Chondrocyte (in vitro differentiated cells): ENCODE data around the gene KIF19. TPM values are rescaled to one million over a fixed set of nuclear protein-coding genes. Genes with fewer than 3 reads are reported as not detected.
"Not testable (repeated sequence)": the region's sequence is repeated elsewhere in the genome, so short reads cannot be mapped to it uniquely, and the experiment has no call there.

ENCODE experiments used
- DNase-seq: peaks from one replicate; pipeline ENCODE4 v3.0.0; 2021; ENCODE audit warnings: mixed read lengths, low spot score
- H3K27ac Mint-ChIP-seq: one replicate; pipeline ENCODE4 v1.8.0; 2021; ENCODE audit warnings: mild to moderate bottlenecking, moderate library complexity, mixed read lengths; ENCODE audit not compliant: unreplicated experiment
- H3K27me3 Mint-ChIP-seq: 2 replicates; pipeline ENCODE4 v1.8.0; 2021; ENCODE audit warnings: low read depth, mixed read lengths
- H3K36me3 Mint-ChIP-seq: 2 replicates; pipeline ENCODE4 v1.8.0; 2021; ENCODE audit warnings: low read depth, mixed read lengths
- H3K4me1 Mint-ChIP-seq: 2 replicates; pipeline ENCODE4 v1.8.0; 2021; ENCODE audit warnings: low read depth, mild to moderate bottlenecking, mixed read lengths
- H3K4me3 Mint-ChIP-seq: one replicate; pipeline ENCODE4 v1.8.0; 2021; ENCODE audit warnings: mild to moderate bottlenecking, moderate library complexity, mixed read lengths; ENCODE audit not compliant: unreplicated experiment
- H3K9me3 Mint-ChIP-seq: 2 replicates; pipeline ENCODE4 v1.8.0; 2021; ENCODE audit warnings: low read depth, mixed read lengths
- CTCF ChIP-seq: fragments of 200-600 bp; sonication (generic); IDR thresholded peaks from 2 replicates; pipeline ENCODE4 v1.5.0; 2021; ENCODE audit warnings: antibody characterized with exemption, mild to moderate bottlenecking, moderate library complexity
- long read RNA-seq: library from polyadenylated mRNA; stranded (forward); transcript quantifications from one replicate; pipeline ENCODE4 v2.0.0, GENCODE V29; 2021
- total RNA-seq: library from RNA; stranded (reverse); gene quantifications from 3 replicates; pipeline ENCODE4 v1.2.1, GENCODE V29; 2021

Gene KIF19
- total RNA-seq, result not detected in 3 replicates
- long read RNA-seq, result 0 reads

- no peaks in the 10 kb centered on the region for H3K9me3 Mint-ChIP-seq
- H3K4me1 Mint-ChIP-seq, result peaks cover 5% of the 10 kb centered on the region
- DNase-seq, result no peak
- peaks cover 52% of the 10 kb centered on the region for H3K27me3 Mint-ChIP-seq
- TF ChIP-seq CTCF, result no peak
- peak within 1 kb of the TSS; percentile 46 for H3K4me3 Mint-ChIP-seq
- no peaks in the 10 kb centered on the region for H3K36me3 Mint-ChIP-seq
- H3K27ac Mint-ChIP-seq, result no peak within 1 kb of the TSS
Observed at GRCh38 chr17:74325743-74326379, at the start of gene KIF19. Gene KIF19, plus strand, starts transcription at chr17:74326226. Its CDS starts 124 bp downstream, at chr17:74326350.

- Mint-ChIP-seq H3K9me3 (no peaks in the 10 kb centered on the region), H3K27me3 (peaks cover 16% of the 10 kb centered on the region), H3K4me3 (no peak overlapping the region), H3K36me3 (no peaks in the 10 kb centered on the region), H3K4me1 (peaks cover 38% of the 10 kb centered on the region), H3K27ac (peak overlapping the region; percentile 93)
- no peak for TF ChIP-seq CTCF
- no peak for DNase-seq
Observed at GRCh38 chr17:74276541-74277009, 49.5 kb upstream of the KIF19 start.

- H3K4me3 Mint-ChIP-seq, result no peak overlapping the region
- TF ChIP-seq CTCF, result no peak
- no peak for DNase-seq
- peaks cover 13% of the 10 kb centered on the region for H3K27me3 Mint-ChIP-seq
- H3K27ac Mint-ChIP-seq, result no peak overlapping the region
- no peaks in the 10 kb centered on the region for H3K36me3 Mint-ChIP-seq
- H3K9me3 Mint-ChIP-seq, result no peaks in the 10 kb centered on the region
- peaks cover 28% of the 10 kb centered on the region for H3K4me1 Mint-ChIP-seq
Observed at GRCh38 chr17:74277935-74278334, 48.1 kb upstream of the KIF19 start.

GRCh38 chr17:74279617-74280016, 46.4 kb upstream of the KIF19 start:
- H3K4me1 Mint-ChIP-seq, result peaks cover 18% of the 10 kb centered on the region

GRCh38 chr17:74280093-74280513, 45.9 kb upstream of the KIF19 start:
- peaks cover 5% of the 10 kb centered on the region for H3K27me3 Mint-ChIP-seq
- H3K4me1 Mint-ChIP-seq, result peaks cover 20% of the 10 kb centered on the region
- H3K9me3 Mint-ChIP-seq, result no peaks in the 10 kb centered on the region
- TF ChIP-seq CTCF, result no peak
- no peaks in the 10 kb centered on the region for H3K36me3 Mint-ChIP-seq
- no peak overlapping the region for H3K4me3 Mint-ChIP-seq
- no peak for DNase-seq
- no peak overlapping the region for H3K27ac Mint-ChIP-seq

More at GRCh38 chr17:74279617-74280016, 46.4 kb upstream of the KIF19 start:
- H3K36me3 Mint-ChIP-seq, H3K4me3 Mint-ChIP-seq, H3K9me3 Mint-ChIP-seq, H3K27ac Mint-ChIP-seq, H3K27me3 Mint-ChIP-seq, DNase-seq: not testable (repeated sequence)

- peaks cover 6% of the 10 kb centered on the region for H3K4me1 Mint-ChIP-seq
- no peak for TF ChIP-seq CTCF
- no peak overlapping the region for H3K4me3 Mint-ChIP-seq
- no peak for DNase-seq
- no peaks in the 10 kb centered on the region for H3K36me3 Mint-ChIP-seq
- no peak overlapping the region for H3K27ac Mint-ChIP-seq
- peaks cover 5% of the 10 kb centered on the region for H3K27me3 Mint-ChIP-seq
- no peaks in the 10 kb centered on the region for H3K9me3 Mint-ChIP-seq
Observed at GRCh38 chr17:74281799-74282198, 44.2 kb upstream of the KIF19 start.

- not testable (repeated sequence) for H3K4me3 Mint-ChIP-seq, H3K27ac Mint-ChIP-seq, H3K36me3 Mint-ChIP-seq, H3K4me1 Mint-ChIP-seq, H3K9me3 Mint-ChIP-seq, H3K27me3 Mint-ChIP-seq, DNase-seq
Observed at GRCh38 chr17:74282274-74282586, 43.8 kb upstream of the KIF19 start.
